Activated CD4-positive, alpha-beta T cell treated with anti-CD3 and anti-CD28 coated beads for 48 hours (primary cell): ENCODE results near the gene RNF145.
A peak's percentile ranks its signal among the peaks of the same experiment; 100 is the strongest.
"Not testable (repeated sequence)": the region's sequence is repeated elsewhere in the genome, so short reads cannot be mapped to it uniquely, and the experiment has no call there.

Experiments used
- DNase-seq: peaks from one replicate; pipeline ENCODE4 v3.0.0-alpha.2; 2020

Gene RNF145

GRCh38 chr5:159155960-159156359, 53.4 kb downstream of the RNF145 start:
- DNase-seq: no peak

GRCh38 chr5:159152876-159153275, 56.5 kb downstream of the RNF145 start:
- no peak for DNase-seq

- DNase-seq: no peak
Observed at GRCh38 chr5:159149085-159149484, 60.3 kb downstream of the RNF145 start.

- no peak for DNase-seq
Observed at GRCh38 chr5:159147976-159148375, 61.4 kb downstream of the RNF145 start.

- DNase-seq: no peak
Observed at GRCh38 chr5:159146839-159147238, 62.5 kb downstream of the RNF145 start.

GRCh38 chr5:159145160-159145559, 64.2 kb downstream of the RNF145 start:
- not testable (repeated sequence) for DNase-seq

- DNase-seq: no peak
Observed at GRCh38 chr5:159139802-159140201, 69.6 kb downstream of the RNF145 start.

- DNase-seq: no peak
Observed at GRCh38 chr5:159135896-159136531, 73.3 kb downstream of the RNF145 start.

- no peak for DNase-seq
Observed at GRCh38 chr5:159133041-159133741, 76.2 kb downstream of the RNF145 start.

GRCh38 chr5:159132429-159133040, 76.8 kb downstream of the RNF145 start:
- no peak for DNase-seq

GRCh38 chr5:159131951-159132350, 77.4 kb downstream of the RNF145 start:
- DNase-seq: no peak

- DNase-seq: no peak
Observed at GRCh38 chr5:159130871-159131270, 78.5 kb downstream of the RNF145 start.

- no peak for DNase-seq
Observed at GRCh38 chr5:159128070-159128541, 81.2 kb downstream of the RNF145 start.

- DNase-seq: peak; percentile 44
Observed at GRCh38 chr5:159123700-159124099, 85.7 kb downstream of the RNF145 start.

GRCh38 chr5:159123189-159123588, 86.2 kb downstream of the RNF145 start:
- no peak for DNase-seq

GRCh38 chr5:159121061-159121460, 88.3 kb downstream of the RNF145 start:
- no peak for DNase-seq

GRCh38 chr5:159120446-159120845, 88.9 kb downstream of the RNF145 start:
- DNase-seq: no peak

GRCh38 chr5:159119842-159120241, 89.5 kb downstream of the RNF145 start:
- not testable (repeated sequence) for DNase-seq

- DNase-seq: not testable (repeated sequence)
Observed at GRCh38 chr5:159118958-159119659, 90.2 kb downstream of the RNF145 start.

GRCh38 chr5:159113405-159113804, 95.9 kb downstream of the RNF145 start:
- DNase-seq: no peak

GRCh38 chr5:159112436-159112835, 96.9 kb downstream of the RNF145 start:
- no peak for DNase-seq
